Measurements from ENCODE around the gene COPG2. TPM values are rescaled to one million over a fixed set of nuclear protein-coding genes. Genes with fewer than 3 reads are reported as not detected.

COPG2 gene
- total RNA-seq, 1 experiment from 2014 or later = 13.9 TPM

DNA sequence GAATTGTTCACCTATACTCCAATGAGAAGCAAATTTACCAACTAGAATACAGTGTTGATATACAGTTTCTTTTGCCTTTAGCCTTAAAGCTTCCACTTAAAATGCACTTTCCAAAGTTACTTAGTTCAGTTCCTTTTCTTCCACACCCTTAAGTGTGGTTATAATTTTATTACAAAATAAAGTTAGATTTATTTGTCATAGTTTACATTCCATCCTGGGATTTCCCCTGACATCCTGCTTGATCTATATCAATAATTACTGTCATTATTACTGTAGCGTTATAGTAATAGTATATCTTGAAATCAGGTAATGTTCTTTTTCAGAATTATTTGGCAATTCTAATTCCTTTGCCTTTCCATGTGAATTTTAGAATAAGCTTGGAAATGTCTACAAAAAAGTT is 199.9 kb downstream of the COPG2 start:
- Mint-ChIP-seq H3K9me3 (ENCODE audit: unreplicated experiment) (peaks cover 2% of the 10 kb centered on the region), H3K36me3 (ENCODE audit: insufficient read depth, unreplicated experiment) (no peaks in the 10 kb centered on the region), H3K27ac (ENCODE audit: unreplicated experiment) (no peak overlapping the region), H3K4me3 (ENCODE audit: unreplicated experiment) (no peak overlapping the region), H3K27me3 (ENCODE audit: insufficient read depth, unreplicated experiment) (peaks cover 6% of the 10 kb centered on the region), H3K4me1 (ENCODE audit: low read depth, unreplicated experiment) (peaks cover 7% of the 10 kb centered on the region)
- CTCF ChIA-PET = no interaction called here
- TF ChIP-seq, protein P1, sequence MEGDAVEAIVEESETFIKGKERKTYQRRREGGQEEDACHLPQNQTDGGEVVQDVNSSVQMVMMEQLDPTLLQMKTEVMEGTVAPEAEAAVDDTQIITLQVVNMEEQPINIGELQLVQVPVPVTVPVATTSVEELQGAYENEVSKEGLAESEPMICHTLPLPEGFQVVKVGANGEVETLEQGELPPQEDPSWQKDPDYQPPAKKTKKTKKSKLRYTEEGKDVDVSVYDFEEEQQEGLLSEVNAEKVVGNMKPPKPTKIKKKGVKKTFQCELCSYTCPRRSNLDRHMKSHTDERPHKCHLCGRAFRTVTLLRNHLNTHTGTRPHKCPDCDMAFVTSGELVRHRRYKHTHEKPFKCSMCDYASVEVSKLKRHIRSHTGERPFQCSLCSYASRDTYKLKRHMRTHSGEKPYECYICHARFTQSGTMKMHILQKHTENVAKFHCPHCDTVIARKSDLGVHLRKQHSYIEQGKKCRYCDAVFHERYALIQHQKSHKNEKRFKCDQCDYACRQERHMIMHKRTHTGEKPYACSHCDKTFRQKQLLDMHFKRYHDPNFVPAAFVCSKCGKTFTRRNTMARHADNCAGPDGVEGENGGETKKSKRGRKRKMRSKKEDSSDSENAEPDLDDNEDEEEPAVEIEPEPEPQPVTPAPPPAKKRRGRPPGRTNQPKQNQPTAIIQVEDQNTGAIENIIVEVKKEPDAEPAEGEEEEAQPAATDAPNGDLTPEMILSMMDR (IDR thresholded peaks at IDR 0.05; ENCODE audit: insufficient read depth in 1 of 2, low read depth in 1 of 2, low read length in 1 of 2, severe bottlenecking in 1 of 2, unreplicated experiment in 1 of 2) = no peak
- intact Hi-C loops (cut with micrococcal nuclease; ENCODE audit: unreplicated experiment) = no loop called here
- no TSS peak for BruUV-seq (replicated peaks)
- Histone ChIP-seq H3K36me3 (ENCODE audit: control insufficient read depth, insufficient read depth, low read length) (no peaks in the 10 kb centered on the region), H3K4me1 (no peaks in the 10 kb centered on the region), H3K4me3 (ENCODE audit: low read depth, low read length) (no peak overlapping the region), H3K9me3 (no peaks in the 10 kb centered on the region), H3K27me3 (replicated peaks; ENCODE audit: control insufficient read depth, insufficient read depth, low read length) (no peaks in the 10 kb centered on the region; the same call in 1 of the 2 replicates)
- POLR2A ChIA-PET = no interaction called here
- DNase-seq = no peak

DNA sequence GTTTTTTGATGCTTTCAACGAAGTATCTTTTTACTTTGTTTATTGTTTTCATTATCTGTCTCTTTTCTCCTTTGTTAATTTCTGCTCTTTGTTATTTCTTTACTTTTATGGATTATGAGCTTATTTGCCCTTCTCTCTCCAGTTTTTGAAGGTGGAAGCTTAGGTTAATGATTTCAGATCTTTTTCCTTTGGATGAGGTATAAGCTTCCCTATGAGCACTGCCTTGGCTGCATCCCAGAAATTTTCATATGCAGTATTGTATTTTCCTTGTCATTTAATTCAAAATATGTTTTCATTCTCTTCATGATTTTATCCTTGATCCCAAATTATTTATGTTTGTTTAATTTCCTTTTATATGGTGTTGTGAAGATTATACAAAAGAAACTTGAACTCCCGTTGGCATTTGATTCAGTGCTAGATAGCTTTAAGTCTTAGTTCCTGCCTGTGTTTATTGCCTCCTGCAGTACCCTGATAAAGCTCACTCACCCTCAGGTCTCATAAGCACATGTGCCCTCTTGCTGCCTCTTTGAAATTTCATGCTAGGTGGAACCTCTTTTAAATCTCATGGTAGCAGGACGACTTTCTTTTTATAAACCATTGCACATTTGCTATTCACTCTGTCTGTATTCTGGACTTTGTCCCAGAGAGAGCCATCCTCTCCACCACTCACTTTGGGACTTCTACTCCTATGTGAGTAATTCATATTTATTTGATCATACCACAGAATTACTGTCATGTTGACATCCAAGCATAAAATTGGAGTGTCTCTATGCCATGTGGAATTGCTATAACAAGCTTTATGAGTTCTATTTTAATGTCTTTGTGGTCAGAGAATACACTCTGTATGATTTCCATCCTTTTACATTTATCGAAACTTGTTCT is 204.8 kb downstream of the COPG2 start:
- POLR2A ChIA-PET = no interaction called here
- no peaks in the 10 kb centered on the region for H3K4me1 ChIP-seq
- intact Hi-C loops (cut with micrococcal nuclease; ENCODE audit: unreplicated experiment) = no loop called here
- no peak overlapping the region for H3K27ac Mint-ChIP-seq (ENCODE audit: unreplicated experiment)
- no TSS peak for BruUV-seq (replicated peaks)
- no peak for DNase-seq
- peaks cover 5% of the 10 kb centered on the region; the same call in 1 of the 2 replicates for H3K9me3 ChIP-seq
- TF ChIP-seq, protein P1 (IDR thresholded peaks at IDR 0.05; ENCODE audit: insufficient read depth in 1 of 2, low read depth in 1 of 2, low read length in 1 of 2, severe bottlenecking in 1 of 2, unreplicated experiment in 1 of 2) = no peak
- no peaks in the 10 kb centered on the region; the same call in 1 of the 2 replicates for H3K27me3 ChIP-seq (replicated peaks; ENCODE audit: control insufficient read depth, insufficient read depth, low read length)
- no peak overlapping the region for H3K4me3 ChIP-seq (ENCODE audit: low read depth, low read length)
- H3K36me3 Mint-ChIP-seq (ENCODE audit: insufficient read depth, unreplicated experiment) = no peaks in the 10 kb centered on the region
- H3K4me3 Mint-ChIP-seq (ENCODE audit: unreplicated experiment) = no peak overlapping the region
- peaks cover 3% of the 10 kb centered on the region for H3K27me3 Mint-ChIP-seq (ENCODE audit: insufficient read depth, unreplicated experiment)
- CTCF ChIA-PET = no interaction called here
- H3K4me1 Mint-ChIP-seq (ENCODE audit: low read depth, unreplicated experiment) = peaks cover 12% of the 10 kb centered on the region
- H3K36me3 ChIP-seq (ENCODE audit: control insufficient read depth, insufficient read depth, low read length) = no peaks in the 10 kb centered on the region
- peaks cover 14% of the 10 kb centered on the region for H3K9me3 Mint-ChIP-seq (ENCODE audit: unreplicated experiment)

DNA sequence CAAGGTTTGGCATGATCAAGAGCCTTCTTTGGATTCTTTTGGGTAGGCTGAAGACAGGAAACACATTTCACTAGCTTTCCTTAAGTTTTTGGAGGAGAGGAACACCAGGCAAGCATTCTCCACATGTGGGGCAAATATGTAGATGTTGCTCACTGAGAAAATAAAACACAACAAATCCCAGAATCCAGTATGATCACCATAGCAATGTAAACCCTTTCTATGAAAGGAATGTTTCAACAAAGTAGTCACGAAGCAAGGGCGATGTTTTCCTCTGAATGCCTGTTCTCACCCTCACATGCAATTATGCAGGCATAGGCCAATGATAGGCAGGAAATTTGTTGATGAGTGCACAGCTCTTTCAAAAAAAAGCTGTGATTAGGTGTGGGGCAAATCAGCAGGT is 207.3 kb downstream of the COPG2 start:
- ChIA-PET POLR2A (no interaction called here), CTCF (no interaction called here)
- Histone ChIP-seq H3K4me3 (ENCODE audit: low read depth, low read length) (no peak overlapping the region), H3K27me3 (replicated peaks; ENCODE audit: control insufficient read depth, insufficient read depth, low read length) (no peaks in the 10 kb centered on the region), H3K4me1 (no peaks in the 10 kb centered on the region), H3K36me3 (ENCODE audit: control insufficient read depth, insufficient read depth, low read length) (no peaks in the 10 kb centered on the region), H3K9me3 (peaks cover 5% of the 10 kb centered on the region; the same call in 1 of the 2 replicates)
- no peaks in the 10 kb centered on the region for H3K27me3 Mint-ChIP-seq (ENCODE audit: insufficient read depth, unreplicated experiment)
- DNase-seq = no peak
- peaks cover 23% of the 10 kb centered on the region for H3K9me3 Mint-ChIP-seq (ENCODE audit: unreplicated experiment)
- peaks cover 12% of the 10 kb centered on the region for H3K4me1 Mint-ChIP-seq (ENCODE audit: low read depth, unreplicated experiment)
- H3K27ac Mint-ChIP-seq (ENCODE audit: unreplicated experiment) = no peak overlapping the region
- H3K4me3 Mint-ChIP-seq (ENCODE audit: unreplicated experiment) = no peak overlapping the region
- no TSS peak for BruUV-seq (replicated peaks)
- intact Hi-C loops (cut with micrococcal nuclease; ENCODE audit: unreplicated experiment) = no loop called here
- TF ChIP-seq, protein P1 (IDR thresholded peaks at IDR 0.05; ENCODE audit: insufficient read depth in 1 of 2, low read depth in 1 of 2, low read length in 1 of 2, severe bottlenecking in 1 of 2, unreplicated experiment in 1 of 2) = no peak
- H3K36me3 Mint-ChIP-seq (ENCODE audit: insufficient read depth, unreplicated experiment) = no peaks in the 10 kb centered on the region

Data from Caco-2 (cell line).